GM19455 (cell line): ENCODE results near the gene SSU72.
A peak's percentile ranks its signal among the peaks of the same experiment; 100 is the strongest.

Source experiments
- ATAC-seq: cut with Tn5 transposase; IDR thresholded peaks from one replicate; pipeline ENCODE4 v1.9.1; 2021; ENCODE audit not compliant: unreplicated experiment

SSU72 gene

DNA sequence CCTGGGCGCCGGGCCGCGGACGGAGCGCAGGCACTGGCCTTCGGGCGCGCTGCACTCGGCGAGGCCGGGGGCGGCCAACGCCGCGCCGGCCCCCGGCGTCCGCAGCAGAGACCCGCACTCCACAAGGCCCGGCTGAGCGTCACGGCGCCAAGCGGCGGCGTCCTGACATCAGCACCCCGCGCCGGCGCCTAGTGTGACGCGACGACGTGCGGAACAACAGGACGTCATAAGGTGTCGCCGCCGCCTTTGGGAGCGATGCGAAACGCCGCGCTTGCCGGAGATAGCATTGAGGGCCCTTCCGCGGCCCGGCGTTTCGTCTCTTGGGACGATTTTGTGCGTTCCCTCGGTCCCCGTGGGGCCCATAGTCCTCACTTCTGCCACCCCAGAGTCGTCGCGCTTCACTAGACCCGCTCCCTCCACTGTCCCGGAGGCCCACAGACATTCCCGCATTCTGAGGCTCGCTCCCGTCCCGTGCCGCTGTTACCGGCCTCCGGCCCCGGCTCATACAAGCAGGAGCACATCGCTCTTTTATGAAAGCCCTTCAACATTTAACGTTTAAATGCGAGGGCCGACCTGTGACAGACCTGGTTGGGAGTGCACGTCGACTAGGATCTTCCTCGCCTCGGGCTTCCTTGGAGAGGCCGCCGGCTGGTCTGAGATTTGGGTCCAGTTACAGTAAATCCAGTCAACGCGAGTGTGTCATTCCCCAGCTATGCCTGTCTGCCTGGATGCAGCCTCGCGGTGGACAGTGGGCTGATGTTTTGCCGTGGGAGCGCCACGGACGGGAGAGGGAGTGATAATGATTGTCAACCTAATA is at the start of gene SSU72:
Gene SSU72, minus strand, starts transcription at position 143 of the 817 bp plus-strand sequence. CDS start 306 bp downstream, outside the sequence.
- peak; percentile 86 for ATAC-seq

DNA sequence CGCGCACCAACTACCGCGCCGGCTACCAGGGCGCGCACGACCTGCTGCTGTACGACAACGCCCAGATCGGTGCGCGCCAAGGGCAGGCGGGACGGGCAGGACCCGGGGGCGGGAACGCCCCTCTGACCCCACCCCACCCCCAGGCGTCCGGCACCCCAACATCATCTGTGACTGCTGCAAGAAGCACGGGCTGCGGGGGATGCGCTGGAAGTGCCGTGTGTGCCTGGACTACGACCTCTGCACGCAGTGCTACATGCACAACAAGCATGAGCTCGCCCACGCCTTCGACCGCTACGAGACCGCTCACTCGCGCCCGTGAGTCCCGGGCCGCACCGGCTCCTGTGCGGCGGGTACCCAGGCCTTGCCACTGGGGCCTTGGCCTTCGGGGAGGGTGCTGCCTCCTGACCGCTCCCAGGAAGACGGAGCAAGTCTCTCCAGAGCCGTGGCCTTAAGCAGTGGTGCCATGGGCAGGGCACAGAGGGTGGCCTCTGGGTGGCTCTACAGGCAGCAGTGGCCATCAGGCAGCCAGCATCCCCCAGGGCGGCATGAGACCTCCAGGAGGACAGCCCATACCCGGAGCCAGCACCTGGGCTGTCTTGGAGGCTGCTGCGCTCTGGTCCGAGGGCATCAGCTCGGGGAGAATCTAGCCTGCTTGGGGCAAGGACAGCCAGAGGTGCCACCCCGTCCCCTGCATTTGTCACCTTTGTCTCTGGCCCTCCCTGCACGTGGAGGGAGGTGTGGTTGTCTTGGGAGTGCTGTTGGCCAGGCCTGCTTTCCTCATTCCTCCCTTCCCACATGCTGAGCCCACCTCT is 49.2 kb upstream of the SSU72 start:
- ATAC-seq = no peak

DNA sequence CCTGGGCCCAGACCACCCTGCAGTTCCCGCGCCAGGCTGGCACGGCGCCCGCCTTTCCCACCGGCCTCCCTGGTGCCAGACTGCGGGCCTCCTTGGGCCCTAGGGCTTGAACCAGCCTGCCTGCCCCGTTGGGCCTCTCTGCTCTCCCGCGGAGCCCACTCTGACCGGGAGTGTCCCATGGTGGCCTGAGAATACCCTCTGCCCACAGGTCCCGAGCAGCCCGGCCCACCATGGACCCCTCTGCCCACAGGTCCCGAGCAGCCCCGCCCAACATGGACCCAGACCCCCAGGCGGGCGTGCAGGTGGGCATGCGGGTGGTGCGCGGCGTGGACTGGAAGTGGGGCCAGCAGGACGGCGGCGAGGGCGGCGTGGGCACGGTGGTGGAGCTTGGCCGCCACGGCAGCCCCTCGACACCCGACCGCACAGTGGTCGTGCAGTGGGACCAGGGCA is 48.5 kb upstream of the SSU72 start:
- ATAC-seq = no peak

DNA sequence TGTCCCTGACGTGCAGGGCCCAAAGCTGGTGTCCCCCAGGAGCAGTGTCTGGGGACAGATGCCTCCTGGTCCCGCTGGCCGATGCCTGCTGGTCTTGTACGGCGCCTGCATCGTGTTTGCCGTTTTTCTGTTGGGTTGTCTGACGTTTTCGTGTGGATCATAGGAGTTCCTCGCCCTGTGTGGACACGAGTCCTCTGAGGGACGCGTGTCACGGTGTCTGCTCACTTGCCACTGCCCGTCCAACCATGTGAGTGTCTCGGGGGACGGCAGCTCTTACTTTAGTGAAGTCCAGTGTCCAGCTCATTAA is 48.1 kb upstream of the SSU72 start:
- no peak for ATAC-seq

- ATAC-seq = no peak
Observed at GRCh38 chr1:1622010-1622787, 47.5 kb upstream of the SSU72 start.

DNA sequence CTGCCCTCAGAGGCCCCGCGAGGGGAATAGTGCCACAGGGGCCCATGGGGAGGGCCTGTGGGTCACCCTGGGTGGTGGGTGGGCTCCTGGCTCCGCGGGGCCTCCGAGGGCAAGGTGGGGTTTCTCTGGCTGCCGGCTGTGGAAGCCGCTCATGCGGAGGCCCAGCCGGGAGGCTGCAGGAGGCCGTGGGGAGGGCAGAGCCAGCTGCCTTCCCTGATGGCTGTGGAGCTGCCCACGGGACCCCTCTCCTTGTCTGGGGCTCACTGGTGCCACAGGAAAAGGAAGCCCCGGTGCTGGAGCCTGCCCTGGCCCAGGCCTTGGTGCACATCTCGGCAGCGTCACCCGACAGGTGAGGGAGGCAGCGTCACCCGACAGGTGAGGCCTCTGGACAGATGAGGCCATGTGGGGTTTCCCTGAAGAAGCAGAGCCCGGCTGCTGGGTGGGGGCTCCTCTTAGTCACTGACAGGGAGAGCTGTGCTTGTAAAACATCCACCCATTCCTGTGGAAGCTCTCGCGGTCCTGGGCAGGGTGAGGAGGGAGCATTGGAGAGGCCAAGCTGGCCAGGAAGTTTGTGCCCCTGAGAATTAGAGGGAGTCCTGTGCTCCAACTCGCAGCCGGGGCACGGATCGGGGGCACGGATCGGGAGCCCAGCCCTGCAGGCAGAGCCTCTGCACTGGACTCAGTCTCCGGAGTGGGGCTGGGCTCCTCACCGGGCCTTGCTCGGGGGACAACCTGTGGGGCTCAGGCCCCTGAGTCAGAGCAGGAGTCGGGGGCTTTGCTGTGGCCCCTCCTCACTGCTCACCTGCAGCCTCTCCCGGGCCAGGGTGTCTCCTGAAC is 46.7 kb upstream of the SSU72 start:
- no peak for ATAC-seq

DNA sequence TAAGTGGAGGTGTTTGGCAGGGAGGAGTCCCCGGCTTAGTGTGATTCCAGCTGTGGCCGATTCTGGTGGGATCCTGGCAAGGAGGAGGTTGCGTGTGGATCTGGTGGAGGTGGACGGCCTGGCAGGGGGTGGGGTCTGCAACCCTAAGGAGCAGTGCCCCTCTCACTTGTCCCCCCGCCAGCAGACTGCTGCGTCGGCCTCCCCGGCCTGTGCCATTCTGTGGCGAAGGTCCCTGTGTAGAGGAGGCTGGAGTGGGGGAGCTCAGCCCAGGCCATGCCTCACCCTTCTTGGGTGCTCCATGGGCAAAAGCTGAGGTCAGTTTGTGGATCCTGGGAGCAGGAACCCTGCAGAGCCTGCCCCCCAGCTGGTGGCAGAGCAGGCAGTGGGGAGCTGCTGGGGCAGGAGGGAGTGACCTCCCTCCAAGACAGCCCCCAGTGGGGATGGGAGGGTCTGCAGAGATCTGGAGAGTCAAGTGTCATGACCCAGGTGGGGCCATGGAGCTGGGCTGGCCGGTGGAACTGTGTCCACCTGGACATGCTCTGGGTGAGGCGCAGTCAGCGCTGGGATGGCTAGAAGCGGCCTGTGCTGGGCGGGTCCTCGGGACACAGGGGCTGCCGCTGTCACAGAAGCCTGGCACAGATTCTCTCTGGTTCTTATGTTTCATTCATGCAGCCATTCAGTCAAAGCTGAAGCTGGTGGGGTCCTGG is 45.9 kb upstream of the SSU72 start:
- ATAC-seq = no peak

- no peak for ATAC-seq
Observed at GRCh38 chr1:1619917-1620361, 45.3 kb upstream of the SSU72 start.

DNA sequence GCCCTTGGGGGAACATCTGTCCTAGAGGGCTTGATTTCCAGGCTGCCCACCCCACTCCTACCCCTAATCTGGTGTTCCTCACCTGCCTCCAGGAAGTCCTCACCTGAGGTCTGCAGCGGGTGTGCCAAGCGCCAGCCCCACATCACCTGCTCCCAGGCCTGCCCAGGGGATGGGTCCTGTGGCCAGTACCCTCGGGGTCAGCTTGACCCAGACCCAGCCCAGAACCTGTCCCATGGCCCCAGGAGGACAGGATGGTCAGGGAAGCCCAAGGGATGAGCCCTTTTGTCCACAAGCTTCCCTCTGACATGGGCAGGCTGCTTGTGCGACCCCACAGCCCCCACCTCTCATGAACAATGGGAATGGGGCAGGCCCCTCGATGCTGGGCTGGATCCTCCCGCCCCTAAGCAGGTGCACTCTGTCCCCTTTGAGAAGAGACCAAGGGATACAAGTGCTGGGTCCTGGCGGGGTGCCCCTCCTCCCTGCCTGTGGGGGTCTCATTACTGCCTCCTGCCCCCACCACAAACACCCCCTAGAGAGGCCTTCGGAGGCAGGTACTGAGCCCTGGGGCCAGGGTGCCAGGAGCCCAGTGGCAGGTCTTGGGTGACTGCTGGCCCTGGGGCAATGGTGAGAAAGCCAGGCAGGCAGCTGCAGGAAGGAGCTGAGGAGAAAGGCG is 43.9 kb upstream of the SSU72 start:
- ATAC-seq = no peak

GRCh38 chr1:1617925-1618324 is 43.3 kb upstream of the SSU72 start:
- no peak for ATAC-seq

- no peak for ATAC-seq
Observed at GRCh38 chr1:1617516-1617915, 42.9 kb upstream of the SSU72 start.

DNA sequence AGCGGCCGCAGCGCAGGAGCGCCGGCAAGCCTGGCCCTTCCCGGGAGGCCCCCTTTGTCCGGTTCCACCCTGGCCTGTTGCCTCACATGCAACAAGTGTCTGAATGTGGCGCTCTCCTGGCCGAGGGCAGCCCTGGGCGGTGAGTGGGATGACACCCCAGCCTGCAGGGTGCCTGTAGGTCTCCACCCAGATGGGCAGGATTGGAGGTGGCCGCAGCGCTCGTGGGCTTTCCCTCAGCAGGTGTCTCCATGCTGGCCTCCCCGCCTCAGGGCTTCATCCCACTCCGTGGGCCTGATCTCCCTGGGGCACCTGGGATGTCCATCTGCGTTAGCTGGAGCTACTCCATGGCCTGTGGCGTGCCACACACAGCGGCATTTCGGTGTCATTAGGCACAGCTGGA is 42.2 kb upstream of the SSU72 start:
- ATAC-seq = no peak

- ATAC-seq = peak; percentile 30
Observed at GRCh38 chr1:1616045-1616790, 41.6 kb upstream of the SSU72 start.

GRCh38 chr1:1615256-1616044 is 40.8 kb upstream of the SSU72 start, which contains the start of gene MIB2:
TSS of gene MIB2 (plus strand) at chr1:1615500. CDS start at chr1:1623453, 7,953 bp downstream.
- peak; percentile 72 for ATAC-seq

DNA sequence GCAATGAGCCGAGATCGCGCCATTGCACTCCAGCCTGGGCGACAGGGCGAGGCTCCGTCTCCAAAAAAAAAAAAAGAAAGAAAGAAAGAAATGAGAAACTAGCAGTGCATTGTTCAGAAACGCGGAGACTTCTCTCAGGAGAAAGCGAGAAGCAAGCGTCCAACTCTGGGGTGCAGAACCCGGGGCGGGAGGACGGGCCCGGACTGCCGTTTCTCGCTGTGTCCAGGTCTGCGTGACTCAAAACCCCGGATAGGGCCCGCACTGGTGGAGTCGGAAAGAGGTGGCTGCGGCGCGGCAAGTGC is 40.2 kb upstream of the SSU72 start:
- ATAC-seq = no peak

DNA sequence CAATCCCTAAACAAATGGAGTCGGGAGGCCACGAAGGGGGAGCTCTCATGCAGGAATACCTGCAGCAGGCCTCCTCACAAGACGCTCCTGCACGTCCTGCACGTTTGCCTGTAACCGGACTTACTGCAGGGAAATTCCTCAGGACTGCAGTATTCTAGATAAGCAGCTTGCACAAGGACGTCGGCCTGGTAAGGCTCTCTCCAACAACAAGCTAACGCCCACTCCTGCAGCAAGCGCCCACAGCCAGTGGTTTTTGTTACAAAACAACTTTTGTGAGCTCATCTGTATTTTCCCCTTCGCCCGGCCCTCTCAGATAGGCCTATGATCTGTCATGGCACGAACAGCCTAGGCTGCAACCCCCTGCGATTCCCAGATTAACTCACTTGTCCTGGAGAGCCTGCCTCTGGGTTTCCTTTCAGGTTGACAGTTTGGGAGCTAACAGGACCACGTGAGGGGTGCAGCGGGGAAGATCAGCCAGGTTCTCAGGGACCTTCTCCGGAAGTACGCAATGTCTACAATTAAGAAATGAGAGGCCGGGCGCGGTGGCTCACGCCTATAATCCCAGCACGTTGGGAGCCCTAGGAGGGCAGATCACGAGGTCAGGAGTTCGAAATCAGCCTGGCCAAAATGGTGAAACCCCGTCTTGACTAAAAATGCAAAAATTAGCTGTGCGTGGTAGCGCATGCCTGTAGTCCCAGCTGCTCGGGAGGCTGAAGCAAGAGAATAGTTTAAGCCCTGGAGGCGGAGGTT is 39.7 kb upstream of the SSU72 start:
- no peak for ATAC-seq

- no peak for ATAC-seq
Observed at GRCh38 chr1:1613509-1614082, 38.9 kb upstream of the SSU72 start.
